Omental fat pad (tissue), 4 donors: Measurements from ENCODE around the gene ACOT8. TPM values are rescaled to one million over a fixed set of nuclear protein-coding genes. Genes with fewer than 3 reads are reported as not detected.

ENCODE experiments used
- ATAC-seq: fragments of 150-250 bp; one replicate; pipeline ENCODE4 v1.9.1; 2016; ENCODE audit warnings: mild to moderate bottlenecking, moderate library complexity; ENCODE audit not compliant: low FRiP score
- DNase-seq: peaks from one replicate; pipeline ENCODE4 v3.0.0-alpha.2; 2019; ENCODE audit warnings: low spot score
- CTCF ChIP-seq, 3 donors: fragments of 450-650 bp; IDR thresholded peaks; one replicate each; pipeline ENCODE4 v1.5.1; 2016 to 2017; ENCODE audit warnings: antibody characterized with exemption in 3 of 3, mild to moderate bottlenecking in 3 of 3, moderate library complexity in 2 of 3
- total RNA-seq, 4 donors: library from RNA; depleted of rRNA; stranded (reverse); fragments of >200 nt; gene quantifications; one replicate each; pipeline ENCODE4 v1.1.0, GENCODE V29; 2016

Gene ACOT8
- total RNA-seq, 4 donors from 2014 or later: 16.1 to 35.0 (median 30.8) TPM

- no peak for ATAC-seq
- TF ChIP-seq CTCF (IDR thresholded peaks at IDR 0.05): no peak
- DNase-seq: no peak
Measured at GRCh38 chr20:45892049-45892825, 35.0 kb upstream of the ACOT8 start.

- ATAC-seq (peak; percentile 85), DNase-seq (peak; percentile 95)
- TF ChIP-seq CTCF (IDR thresholded peaks at IDR 0.05): no peak
Measured at GRCh38 chr20:45890985-45891983, 34.1 kb upstream of the ACOT8 start, which contains the start of the genes CTSA and NEURL2. Gene CTSA, plus strand, starts transcription at chr20:45891335. Its CDS starts 234 bp downstream, at chr20:45891569. Gene NEURL2, minus strand, starts transcription at chr20:45891208. Its CDS starts 217 bp downstream, at chr20:45890991.

- peak in 1 of 3 donors; percentile 31 for TF ChIP-seq CTCF (IDR thresholded peaks at IDR 0.05)
- ATAC-seq (peak; percentile 83), DNase-seq (peak; percentile 80)
Measured at GRCh38 chr20:45890077-45890984, 33.1 kb upstream of the ACOT8 start.

GRCh38 chr20:45888681-45889080 lies 31.5 kb upstream of the ACOT8 start:
- no peak for ATAC-seq
- no peak for DNase-seq
- no peak for TF ChIP-seq CTCF (IDR thresholded peaks at IDR 0.05)

- no peak for DNase-seq
- ATAC-seq: no peak
- no peak for TF ChIP-seq CTCF (IDR thresholded peaks at IDR 0.05)
Measured at GRCh38 chr20:45887346-45887715, 30.1 kb upstream of the ACOT8 start, which contains the start of gene SPATA25. Gene SPATA25, minus strand, starts transcription at chr20:45887622. Its CDS starts 32 bp downstream, at chr20:45887590.
